ENCODE data around the gene TBXA2R. TPM values are rescaled to one million over a fixed set of nuclear protein-coding genes. Genes with fewer than 3 reads are reported as not detected.

The TBXA2R gene
- total RNA-seq, 1 donor from 2014 or later: 4.9 TPM

DNA sequence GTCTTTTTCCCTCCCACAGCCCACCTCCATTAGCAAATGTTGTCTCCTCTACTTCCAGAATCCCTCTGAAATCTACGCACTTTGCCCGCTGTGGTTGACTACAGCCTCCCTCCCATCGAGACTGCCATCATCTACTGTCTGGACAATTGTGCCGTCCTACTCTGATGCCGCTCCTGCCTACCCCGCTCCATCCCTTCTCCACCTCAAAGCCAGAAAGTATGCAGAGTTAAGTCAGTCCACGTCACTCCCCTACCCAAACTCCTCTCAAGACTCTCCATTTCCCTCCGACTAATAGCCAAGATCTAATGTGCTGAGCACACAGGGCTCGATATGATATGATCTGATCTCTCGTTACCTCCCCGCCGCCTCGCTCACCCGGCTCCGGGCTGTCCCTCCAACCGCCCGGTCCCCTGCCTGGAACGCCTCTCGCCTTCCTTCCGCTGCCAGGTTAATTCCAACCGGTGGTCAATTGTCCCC lies 19.4 kb upstream of the TBXA2R start:
- intact Hi-C loops (cut with DNase I): no loop called here
- ATAC-seq (peak in 1 of 2 donors; percentile 2), DNase-seq (no peak)
- peaks cover 19% of the 10 kb centered on the region for H3K4me1 ChIP-seq
- no peaks in the 10 kb centered on the region for H3K27me3 ChIP-seq (ENCODE audit: low read depth)
- H3K4me3 ChIP-seq: peak overlapping the region; percentile 99
- peak overlapping the region; percentile 97 for H3K27ac ChIP-seq
- no peaks in the 10 kb centered on the region for H3K9me3 ChIP-seq
- TF ChIP-seq, protein P1, sequence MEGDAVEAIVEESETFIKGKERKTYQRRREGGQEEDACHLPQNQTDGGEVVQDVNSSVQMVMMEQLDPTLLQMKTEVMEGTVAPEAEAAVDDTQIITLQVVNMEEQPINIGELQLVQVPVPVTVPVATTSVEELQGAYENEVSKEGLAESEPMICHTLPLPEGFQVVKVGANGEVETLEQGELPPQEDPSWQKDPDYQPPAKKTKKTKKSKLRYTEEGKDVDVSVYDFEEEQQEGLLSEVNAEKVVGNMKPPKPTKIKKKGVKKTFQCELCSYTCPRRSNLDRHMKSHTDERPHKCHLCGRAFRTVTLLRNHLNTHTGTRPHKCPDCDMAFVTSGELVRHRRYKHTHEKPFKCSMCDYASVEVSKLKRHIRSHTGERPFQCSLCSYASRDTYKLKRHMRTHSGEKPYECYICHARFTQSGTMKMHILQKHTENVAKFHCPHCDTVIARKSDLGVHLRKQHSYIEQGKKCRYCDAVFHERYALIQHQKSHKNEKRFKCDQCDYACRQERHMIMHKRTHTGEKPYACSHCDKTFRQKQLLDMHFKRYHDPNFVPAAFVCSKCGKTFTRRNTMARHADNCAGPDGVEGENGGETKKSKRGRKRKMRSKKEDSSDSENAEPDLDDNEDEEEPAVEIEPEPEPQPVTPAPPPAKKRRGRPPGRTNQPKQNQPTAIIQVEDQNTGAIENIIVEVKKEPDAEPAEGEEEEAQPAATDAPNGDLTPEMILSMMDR (IDR thresholded peaks at IDR 0.05): no peak
- peaks cover 26% of the 10 kb centered on the region for H3K36me3 ChIP-seq

DNA sequence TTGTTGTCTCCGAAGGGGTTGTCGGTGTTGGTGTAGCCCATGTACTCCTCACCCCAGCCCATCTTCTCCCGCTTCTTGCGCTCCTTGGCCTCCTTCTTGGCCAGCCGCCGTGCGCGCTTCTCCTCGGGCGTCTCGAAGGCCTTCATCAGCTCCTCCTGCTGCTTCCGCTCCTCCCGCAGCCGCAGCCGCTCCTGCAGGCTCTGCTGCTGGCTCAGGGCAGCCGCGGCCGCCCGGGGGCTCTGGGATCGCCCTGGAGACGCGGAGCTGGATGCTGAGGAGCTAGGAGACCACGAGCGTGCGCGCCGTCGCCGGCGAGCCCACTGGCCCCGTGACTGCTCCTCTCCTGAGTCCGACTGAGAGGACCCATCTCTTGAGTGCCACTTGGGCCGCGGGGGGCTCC lies 17.0 kb upstream of the TBXA2R start:
- H3K27ac ChIP-seq: no peak overlapping the region
- H3K36me3 ChIP-seq: peaks cover 44% of the 10 kb centered on the region
- no peak for DNase-seq
- H3K4me1 ChIP-seq: peaks cover 19% of the 10 kb centered on the region
- H3K27me3 ChIP-seq (ENCODE audit: low read depth): no peaks in the 10 kb centered on the region
- ATAC-seq: no peak
- intact Hi-C loops (cut with DNase I): no loop called here
- TF ChIP-seq, protein P1 (IDR thresholded peaks at IDR 0.05): no peak
- H3K4me3 ChIP-seq: no peak overlapping the region
- H3K9me3 ChIP-seq: no peaks in the 10 kb centered on the region

DNA sequence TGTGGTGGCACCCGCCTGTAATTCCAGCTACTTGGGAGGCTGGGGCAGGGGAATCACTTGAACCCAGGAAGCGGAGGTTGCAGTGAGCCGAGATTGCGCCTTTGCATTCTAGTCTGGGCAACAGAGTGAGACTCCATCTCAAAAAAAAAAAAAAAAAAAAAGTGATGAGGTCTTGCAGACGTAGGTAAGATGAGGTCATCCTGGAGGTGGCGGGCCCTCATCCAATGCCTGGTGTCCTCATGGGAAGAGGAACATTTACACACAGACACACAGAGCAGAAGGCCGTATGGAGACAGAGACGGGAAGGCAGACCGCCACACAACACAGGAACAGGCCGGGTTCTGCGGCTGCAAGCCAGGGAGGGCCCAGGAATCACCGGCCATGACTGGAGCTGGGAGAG lies 15.5 kb upstream of the TBXA2R start:
- Histone ChIP-seq H3K36me3 (peaks cover 51% of the 10 kb centered on the region), H3K27me3 (ENCODE audit: low read depth) (no peaks in the 10 kb centered on the region), H3K4me1 (peaks cover 28% of the 10 kb centered on the region), H3K4me3 (no peak overlapping the region), H3K27ac (no peak overlapping the region), H3K9me3 (no peaks in the 10 kb centered on the region)
- TF ChIP-seq, protein P1 (IDR thresholded peaks at IDR 0.05): no peak
- DNase-seq: no peak
- intact Hi-C loops (cut with DNase I): no loop called here
- no peak for ATAC-seq

DNA sequence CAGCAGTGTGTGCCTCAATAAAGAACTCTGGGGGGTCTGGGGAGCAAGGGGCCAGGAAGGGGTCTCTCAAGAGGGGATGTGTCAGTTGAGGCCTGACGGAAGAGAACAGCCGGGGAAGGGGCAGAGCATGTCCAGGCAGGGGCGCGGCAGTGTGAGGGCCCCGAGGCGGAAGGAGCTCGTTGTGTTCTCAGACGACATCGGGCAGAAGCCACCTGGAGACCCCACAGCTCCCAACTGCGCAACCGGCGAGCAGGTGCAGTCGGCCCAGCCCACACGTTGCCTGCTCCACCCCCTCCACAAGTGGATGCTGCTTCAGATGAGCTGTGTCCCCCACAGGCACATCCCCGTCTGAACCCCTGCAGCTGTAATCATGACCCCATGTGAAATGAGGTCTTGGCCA lies 15.0 kb upstream of the TBXA2R start:
- TF ChIP-seq, protein P1 (IDR thresholded peaks at IDR 0.05): no peak
- Histone ChIP-seq H3K4me1 (peaks cover 27% of the 10 kb centered on the region), H3K27ac (no peak overlapping the region), H3K27me3 (ENCODE audit: low read depth) (no peaks in the 10 kb centered on the region), H3K4me3 (no peak overlapping the region), H3K9me3 (no peaks in the 10 kb centered on the region), H3K36me3 (peaks cover 56% of the 10 kb centered on the region)
- DNase-seq: no peak
- intact Hi-C loops (cut with DNase I): no loop called here
- no peak for ATAC-seq

DNA sequence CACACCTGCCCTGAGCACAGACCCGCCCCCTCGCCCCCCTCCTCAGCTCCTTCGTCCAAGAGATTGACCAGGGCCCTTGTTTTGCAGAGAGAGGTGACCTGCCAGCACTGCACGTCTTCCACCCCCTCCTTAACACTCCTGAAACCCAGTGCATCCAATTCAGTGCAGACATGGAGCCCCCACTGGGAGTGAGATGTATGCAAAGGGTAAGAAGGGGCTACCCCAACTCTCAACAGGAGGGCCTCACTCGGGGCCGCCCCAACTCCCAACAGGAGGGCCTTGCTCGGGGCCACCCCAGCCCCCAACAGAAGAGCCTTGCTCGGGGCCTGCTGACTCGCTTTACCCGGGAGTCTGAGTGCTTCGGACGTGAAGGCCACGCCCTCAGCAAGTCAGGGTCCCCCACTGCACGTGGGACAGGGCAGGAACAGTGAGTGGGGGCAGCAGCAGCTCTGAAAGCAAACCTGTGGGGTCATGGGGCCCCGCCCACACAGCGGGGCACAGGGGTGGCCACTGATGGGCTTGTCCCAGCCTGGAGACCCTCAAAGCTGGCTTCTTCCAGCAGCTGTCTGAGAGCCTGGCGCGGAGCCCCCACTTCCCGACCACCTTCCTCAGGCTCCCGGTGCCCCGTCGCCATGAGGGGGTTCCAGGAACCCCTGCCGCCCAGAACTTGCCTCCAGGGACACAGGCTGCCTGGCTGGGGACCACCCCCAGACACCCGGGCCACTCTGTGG lies 14.3 kb upstream of the TBXA2R start:
- H3K36me3 ChIP-seq: peaks cover 61% of the 10 kb centered on the region
- ATAC-seq: no peak
- H3K27me3 ChIP-seq (ENCODE audit: low read depth): no peaks in the 10 kb centered on the region
- TF ChIP-seq, protein P1 (IDR thresholded peaks at IDR 0.05): no peak
- DNase-seq: no peak
- intact Hi-C loops (cut with DNase I): no loop called here
- peaks cover 27% of the 10 kb centered on the region for H3K4me1 ChIP-seq
- H3K27ac ChIP-seq: no peak overlapping the region
- H3K9me3 ChIP-seq: no peaks in the 10 kb centered on the region
- H3K4me3 ChIP-seq: no peak overlapping the region

Data from lower lobe of right lung (tissue), 2 donors.